ENCODE measurements around the gene NPTN.

Gene NPTN

GRCh38 chr15:73517566-73517965, 115.6 kb downstream of the NPTN start:
- DNase-seq = no peak

- DNase-seq = no peak
Measured at GRCh38 chr15:73515527-73515926, 117.7 kb downstream of the NPTN start.

Data from C1 segment of cervical spinal cord (tissue), 14 donors.